ENCODE results near the gene POLR3A.
"Not testable (repeated sequence)": the region's sequence is repeated elsewhere in the genome, so short reads cannot be mapped to it uniquely, and the experiment has no call there.

The POLR3A gene

DNA sequence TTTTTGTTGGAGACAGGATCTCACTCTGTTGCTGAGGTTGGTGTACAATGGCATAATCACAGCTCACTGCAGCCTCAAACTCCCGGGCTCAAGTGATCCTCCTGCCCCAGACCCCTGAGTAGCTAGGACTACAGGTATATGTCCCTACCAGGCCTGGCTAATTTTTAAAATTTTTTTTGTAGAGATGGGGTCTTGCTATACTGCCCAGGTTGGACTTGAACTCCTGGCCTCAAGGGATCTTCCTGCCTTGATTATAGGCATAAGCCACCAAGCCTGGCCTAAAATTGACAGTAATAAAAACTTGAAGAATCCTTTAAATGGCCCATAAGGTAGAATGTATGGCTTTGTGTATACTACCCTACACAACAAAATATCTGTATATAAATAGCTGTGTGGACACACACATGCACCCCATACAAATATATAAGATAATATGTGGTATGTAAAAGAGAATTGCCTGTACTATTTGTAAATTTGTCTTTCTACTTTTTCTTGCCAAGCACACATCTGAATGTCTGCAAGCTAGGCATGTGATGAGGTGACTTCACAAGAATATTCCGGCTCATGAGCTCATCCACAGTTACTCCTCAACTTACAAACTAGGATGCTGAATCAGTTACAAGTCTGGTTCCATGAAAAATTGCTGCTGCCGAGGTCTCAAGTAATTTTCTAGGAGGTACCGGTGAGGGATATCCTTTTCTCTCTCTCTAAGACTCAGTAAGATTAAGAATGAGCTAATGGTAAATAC is 26.6 kb downstream of the POLR3A start:
- Histone ChIP-seq H3K27ac (ENCODE audit: poor library complexity, severe bottlenecking) (no peak overlapping the region), H3K27me3 (ENCODE audit: insufficient read depth, poor library complexity, severe bottlenecking) (no peaks in the 10 kb centered on the region), H3K9me3 (ENCODE audit: severe bottlenecking) (no peaks in the 10 kb centered on the region), H3K4me3 (ENCODE audit: severe bottlenecking) (no peak overlapping the region), H3K36me3 (ENCODE audit: low read depth) (peaks cover 99% of the 10 kb centered on the region), H3K4me1 (ENCODE audit: insufficient read depth, poor library complexity, severe bottlenecking) (no peaks in the 10 kb centered on the region)
- TF ChIP-seq, protein P1, sequence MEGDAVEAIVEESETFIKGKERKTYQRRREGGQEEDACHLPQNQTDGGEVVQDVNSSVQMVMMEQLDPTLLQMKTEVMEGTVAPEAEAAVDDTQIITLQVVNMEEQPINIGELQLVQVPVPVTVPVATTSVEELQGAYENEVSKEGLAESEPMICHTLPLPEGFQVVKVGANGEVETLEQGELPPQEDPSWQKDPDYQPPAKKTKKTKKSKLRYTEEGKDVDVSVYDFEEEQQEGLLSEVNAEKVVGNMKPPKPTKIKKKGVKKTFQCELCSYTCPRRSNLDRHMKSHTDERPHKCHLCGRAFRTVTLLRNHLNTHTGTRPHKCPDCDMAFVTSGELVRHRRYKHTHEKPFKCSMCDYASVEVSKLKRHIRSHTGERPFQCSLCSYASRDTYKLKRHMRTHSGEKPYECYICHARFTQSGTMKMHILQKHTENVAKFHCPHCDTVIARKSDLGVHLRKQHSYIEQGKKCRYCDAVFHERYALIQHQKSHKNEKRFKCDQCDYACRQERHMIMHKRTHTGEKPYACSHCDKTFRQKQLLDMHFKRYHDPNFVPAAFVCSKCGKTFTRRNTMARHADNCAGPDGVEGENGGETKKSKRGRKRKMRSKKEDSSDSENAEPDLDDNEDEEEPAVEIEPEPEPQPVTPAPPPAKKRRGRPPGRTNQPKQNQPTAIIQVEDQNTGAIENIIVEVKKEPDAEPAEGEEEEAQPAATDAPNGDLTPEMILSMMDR (IDR thresholded peaks at IDR 0.05; ENCODE audit: poor library complexity, severe bottlenecking): no peak
- no peak for DNase-seq (ENCODE audit: low spot score)
- ATAC-seq (ENCODE audit: low read depth): no peak

- no peaks in the 10 kb centered on the region for H3K4me1 ChIP-seq (ENCODE audit: insufficient read depth, poor library complexity, severe bottlenecking)
- no peak overlapping the region for H3K27ac ChIP-seq (ENCODE audit: poor library complexity, severe bottlenecking)
- ATAC-seq (ENCODE audit: low read depth) (no peak), DNase-seq (ENCODE audit: low spot score) (no peak)
- no peak overlapping the region for H3K4me3 ChIP-seq (ENCODE audit: severe bottlenecking)
- TF ChIP-seq, protein P1 (IDR thresholded peaks at IDR 0.05; ENCODE audit: poor library complexity, severe bottlenecking): no peak
- no peaks in the 10 kb centered on the region for H3K9me3 ChIP-seq (ENCODE audit: severe bottlenecking)
- no peaks in the 10 kb centered on the region for H3K27me3 ChIP-seq (ENCODE audit: insufficient read depth, poor library complexity, severe bottlenecking)
- H3K36me3 ChIP-seq (ENCODE audit: low read depth): peaks cover 98% of the 10 kb centered on the region
Observed at GRCh38 chr10:78000956-78001472, 28.3 kb downstream of the POLR3A start.

GRCh38 chr10:78000206-78000605 is 29.1 kb downstream of the POLR3A start:
- H3K4me1 ChIP-seq (ENCODE audit: insufficient read depth, poor library complexity, severe bottlenecking): no peaks in the 10 kb centered on the region
- H3K36me3 ChIP-seq (ENCODE audit: low read depth): peaks cover 98% of the 10 kb centered on the region
- H3K4me3 ChIP-seq (ENCODE audit: severe bottlenecking): no peak overlapping the region
- TF ChIP-seq, protein P1 (IDR thresholded peaks at IDR 0.05; ENCODE audit: poor library complexity, severe bottlenecking): no peak
- no peaks in the 10 kb centered on the region for H3K9me3 ChIP-seq (ENCODE audit: severe bottlenecking)
- H3K27ac ChIP-seq (ENCODE audit: poor library complexity, severe bottlenecking): no peak overlapping the region
- ATAC-seq (ENCODE audit: low read depth): no peak
- H3K27me3 ChIP-seq (ENCODE audit: insufficient read depth, poor library complexity, severe bottlenecking): no peaks in the 10 kb centered on the region
- DNase-seq (ENCODE audit: low spot score): no peak

DNA sequence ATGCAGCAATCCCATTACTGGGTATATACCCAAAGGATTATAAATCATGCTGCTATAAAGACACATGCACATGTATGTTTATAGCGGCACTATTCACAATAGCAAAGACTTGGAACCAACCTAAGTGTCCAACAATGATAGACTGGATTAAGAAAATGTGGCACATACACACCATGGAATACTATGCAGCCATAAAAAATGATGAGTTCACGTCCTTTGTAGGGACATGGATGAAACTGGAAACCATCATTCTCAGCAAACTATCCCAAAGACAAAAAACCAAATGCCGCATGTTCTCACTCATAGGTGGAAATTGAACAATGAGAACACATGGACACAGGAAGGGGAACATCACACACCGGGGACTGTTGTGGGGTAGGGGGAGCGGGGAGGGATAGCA is 30.5 kb downstream of the POLR3A start:
- H3K27me3 ChIP-seq (ENCODE audit: insufficient read depth, poor library complexity, severe bottlenecking); DNase-seq (ENCODE audit: low spot score); H3K4me1 ChIP-seq (ENCODE audit: insufficient read depth, poor library complexity, severe bottlenecking); H3K4me3 ChIP-seq (ENCODE audit: severe bottlenecking); H3K9me3 ChIP-seq (ENCODE audit: severe bottlenecking); H3K27ac ChIP-seq (ENCODE audit: poor library complexity, severe bottlenecking); ATAC-seq (ENCODE audit: low read depth): not testable (repeated sequence)
- H3K36me3 ChIP-seq (ENCODE audit: low read depth): peaks cover 98% of the 10 kb centered on the region

- TF ChIP-seq, protein P1 (IDR thresholded peaks at IDR 0.05; ENCODE audit: poor library complexity, severe bottlenecking): no peak
- DNase-seq (ENCODE audit: low spot score): no peak
- no peaks in the 10 kb centered on the region for H3K4me1 ChIP-seq (ENCODE audit: insufficient read depth, poor library complexity, severe bottlenecking)
- no peak overlapping the region for H3K27ac ChIP-seq (ENCODE audit: poor library complexity, severe bottlenecking)
- H3K4me3 ChIP-seq (ENCODE audit: severe bottlenecking): no peak overlapping the region
- H3K27me3 ChIP-seq (ENCODE audit: insufficient read depth, poor library complexity, severe bottlenecking): no peaks in the 10 kb centered on the region
- H3K9me3 ChIP-seq (ENCODE audit: severe bottlenecking): no peaks in the 10 kb centered on the region
- ATAC-seq (ENCODE audit: low read depth): no peak
- peaks cover 89% of the 10 kb centered on the region for H3K36me3 ChIP-seq (ENCODE audit: low read depth)
Observed at GRCh38 chr10:77993620-77994019, 35.7 kb downstream of the POLR3A start.
